Measurements from ENCODE around the gene FLNB.

Gene FLNB

DNA sequence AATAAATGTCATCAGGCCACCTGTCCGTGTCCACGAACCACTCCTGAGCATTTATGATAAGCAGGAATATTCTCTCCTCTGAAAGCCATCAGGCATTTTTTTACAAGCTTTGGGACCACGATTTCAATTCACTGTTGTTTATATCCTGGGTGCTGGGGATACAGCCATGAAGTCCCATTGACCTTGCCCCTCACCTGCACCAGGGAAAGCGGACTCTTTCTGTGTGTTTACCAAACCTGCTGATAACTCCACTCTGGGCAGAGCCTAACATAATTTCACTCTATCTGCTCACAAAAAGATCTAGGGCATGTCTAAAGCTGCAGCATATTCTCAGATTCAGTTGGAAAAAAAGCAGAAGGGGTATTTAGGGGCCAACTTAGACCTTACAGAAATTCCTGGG is 197.8 kb downstream of the FLNB start (continued):
- no peak for TF ChIP-seq ZNF473 (tag by site-specific recombination; IDR thresholded peaks at IDR 0.05)
- TF ChIP-seq, protein P1, sequence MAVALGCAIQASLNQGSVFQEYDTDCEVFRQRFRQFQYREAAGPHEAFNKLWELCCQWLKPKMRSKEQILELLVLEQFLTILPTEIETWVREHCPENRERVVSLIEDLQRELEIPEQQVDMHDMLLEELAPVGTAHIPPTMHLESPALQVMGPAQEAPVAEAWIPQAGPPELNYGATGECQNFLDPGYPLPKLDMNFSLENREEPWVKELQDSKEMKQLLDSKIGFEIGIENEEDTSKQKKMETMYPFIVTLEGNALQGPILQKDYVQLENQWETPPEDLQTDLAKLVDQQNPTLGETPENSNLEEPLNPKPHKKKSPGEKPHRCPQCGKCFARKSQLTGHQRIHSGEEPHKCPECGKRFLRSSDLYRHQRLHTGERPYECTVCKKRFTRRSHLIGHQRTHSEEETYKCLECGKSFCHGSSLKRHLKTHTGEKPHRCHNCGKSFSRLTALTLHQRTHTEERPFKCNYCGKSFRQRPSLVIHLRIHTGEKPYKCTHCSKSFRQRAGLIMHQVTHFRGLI (tag by site-specific recombination; IDR thresholded peaks at IDR 0.05): no peak
- TF ChIP-seq, protein P2, sequence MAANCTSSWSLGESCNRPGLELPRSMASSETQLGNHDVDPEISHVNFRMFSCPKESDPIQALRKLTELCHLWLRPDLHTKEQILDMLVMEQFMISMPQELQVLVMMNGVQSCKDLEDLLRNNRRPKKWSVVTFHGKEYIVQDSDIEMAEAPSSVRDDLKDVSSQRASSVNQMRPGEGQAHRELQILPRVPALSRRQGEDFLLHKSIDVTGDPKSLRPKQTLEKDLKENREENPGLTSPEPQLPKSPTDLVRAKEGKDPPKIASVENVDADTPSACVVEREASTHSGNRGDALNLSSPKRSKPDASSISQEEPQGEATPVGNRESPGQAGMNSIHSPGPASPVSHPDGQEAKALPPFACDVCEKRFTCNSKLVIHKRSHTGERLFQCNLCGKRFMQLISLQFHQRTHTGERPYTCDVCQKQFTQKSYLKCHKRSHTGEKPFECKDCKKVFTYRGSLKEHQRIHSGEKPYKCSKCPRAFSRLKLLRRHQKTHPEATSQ (tag by site-specific recombination; IDR thresholded peaks at IDR 0.05): no peak
- TF ChIP-seq, protein P3, sequence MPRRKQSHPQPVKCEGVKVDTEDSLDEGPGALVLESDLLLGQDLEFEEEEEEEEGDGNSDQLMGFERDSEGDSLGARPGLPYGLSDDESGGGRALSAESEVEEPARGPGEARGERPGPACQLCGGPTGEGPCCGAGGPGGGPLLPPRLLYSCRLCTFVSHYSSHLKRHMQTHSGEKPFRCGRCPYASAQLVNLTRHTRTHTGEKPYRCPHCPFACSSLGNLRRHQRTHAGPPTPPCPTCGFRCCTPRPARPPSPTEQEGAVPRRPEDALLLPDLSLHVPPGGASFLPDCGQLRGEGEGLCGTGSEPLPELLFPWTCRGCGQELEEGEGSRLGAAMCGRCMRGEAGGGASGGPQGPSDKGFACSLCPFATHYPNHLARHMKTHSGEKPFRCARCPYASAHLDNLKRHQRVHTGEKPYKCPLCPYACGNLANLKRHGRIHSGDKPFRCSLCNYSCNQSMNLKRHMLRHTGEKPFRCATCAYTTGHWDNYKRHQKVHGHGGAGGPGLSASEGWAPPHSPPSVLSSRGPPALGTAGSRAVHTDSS (tag by site-specific recombination; IDR thresholded peaks at IDR 0.05): no peak
- TF ChIP-seq, protein P4, sequence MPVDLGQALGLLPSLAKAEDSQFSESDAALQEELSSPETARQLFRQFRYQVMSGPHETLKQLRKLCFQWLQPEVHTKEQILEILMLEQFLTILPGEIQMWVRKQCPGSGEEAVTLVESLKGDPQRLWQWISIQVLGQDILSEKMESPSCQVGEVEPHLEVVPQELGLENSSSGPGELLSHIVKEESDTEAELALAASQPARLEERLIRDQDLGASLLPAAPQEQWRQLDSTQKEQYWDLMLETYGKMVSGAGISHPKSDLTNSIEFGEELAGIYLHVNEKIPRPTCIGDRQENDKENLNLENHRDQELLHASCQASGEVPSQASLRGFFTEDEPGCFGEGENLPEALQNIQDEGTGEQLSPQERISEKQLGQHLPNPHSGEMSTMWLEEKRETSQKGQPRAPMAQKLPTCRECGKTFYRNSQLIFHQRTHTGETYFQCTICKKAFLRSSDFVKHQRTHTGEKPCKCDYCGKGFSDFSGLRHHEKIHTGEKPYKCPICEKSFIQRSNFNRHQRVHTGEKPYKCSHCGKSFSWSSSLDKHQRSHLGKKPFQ (tag by site-specific recombination; IDR thresholded peaks at IDR 0.05): no peak
- TF ChIP-seq, protein P5, sequence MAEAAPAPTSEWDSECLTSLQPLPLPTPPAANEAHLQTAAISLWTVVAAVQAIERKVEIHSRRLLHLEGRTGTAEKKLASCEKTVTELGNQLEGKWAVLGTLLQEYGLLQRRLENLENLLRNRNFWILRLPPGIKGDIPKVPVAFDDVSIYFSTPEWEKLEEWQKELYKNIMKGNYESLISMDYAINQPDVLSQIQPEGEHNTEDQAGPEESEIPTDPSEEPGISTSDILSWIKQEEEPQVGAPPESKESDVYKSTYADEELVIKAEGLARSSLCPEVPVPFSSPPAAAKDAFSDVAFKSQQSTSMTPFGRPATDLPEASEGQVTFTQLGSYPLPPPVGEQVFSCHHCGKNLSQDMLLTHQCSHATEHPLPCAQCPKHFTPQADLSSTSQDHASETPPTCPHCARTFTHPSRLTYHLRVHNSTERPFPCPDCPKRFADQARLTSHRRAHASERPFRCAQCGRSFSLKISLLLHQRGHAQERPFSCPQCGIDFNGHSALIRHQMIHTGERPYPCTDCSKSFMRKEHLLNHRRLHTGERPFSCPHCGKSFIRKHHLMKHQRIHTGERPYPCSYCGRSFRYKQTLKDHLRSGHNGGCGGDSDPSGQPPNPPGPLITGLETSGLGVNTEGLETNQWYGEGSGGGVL (tag by site-specific recombination; IDR thresholded peaks at IDR 0.05): no peak

DNA sequence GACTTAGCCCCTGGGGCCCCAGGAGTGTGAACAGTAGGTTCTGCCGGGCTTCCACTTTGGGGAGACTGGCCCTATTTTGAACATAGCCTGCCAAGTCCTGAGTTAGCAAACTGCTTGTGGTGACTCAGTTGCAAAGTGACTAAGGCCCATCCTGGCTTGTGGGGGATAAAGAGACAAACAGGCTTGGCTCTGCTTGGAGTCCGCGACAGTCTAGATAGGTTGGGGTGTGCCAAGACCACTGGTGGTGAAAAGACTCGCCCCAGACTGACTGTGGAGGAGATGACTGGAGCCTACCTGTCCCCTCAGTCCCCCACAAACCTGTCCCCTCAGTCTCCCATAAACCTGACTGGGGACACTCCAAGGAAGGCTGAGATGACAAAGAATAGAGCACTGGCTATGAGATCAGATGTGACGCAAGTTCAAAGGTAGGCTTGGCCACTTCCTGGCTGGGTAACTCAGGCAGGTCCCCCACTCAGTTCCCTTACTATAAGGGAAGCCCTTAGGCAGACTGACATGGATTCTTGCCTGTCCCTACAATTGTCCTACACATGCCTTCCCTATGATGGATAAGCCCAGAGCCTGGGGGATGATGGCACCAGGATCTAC is 198.3 kb downstream of the FLNB start:
- H3K4me1 ChIP-seq (ENCODE audit: control insufficient read depth, insufficient read depth, low read length): no peaks in the 10 kb centered on the region
- POLR2A ChIA-PET: no interaction called here
- TF ChIP-seq, protein P6, sequence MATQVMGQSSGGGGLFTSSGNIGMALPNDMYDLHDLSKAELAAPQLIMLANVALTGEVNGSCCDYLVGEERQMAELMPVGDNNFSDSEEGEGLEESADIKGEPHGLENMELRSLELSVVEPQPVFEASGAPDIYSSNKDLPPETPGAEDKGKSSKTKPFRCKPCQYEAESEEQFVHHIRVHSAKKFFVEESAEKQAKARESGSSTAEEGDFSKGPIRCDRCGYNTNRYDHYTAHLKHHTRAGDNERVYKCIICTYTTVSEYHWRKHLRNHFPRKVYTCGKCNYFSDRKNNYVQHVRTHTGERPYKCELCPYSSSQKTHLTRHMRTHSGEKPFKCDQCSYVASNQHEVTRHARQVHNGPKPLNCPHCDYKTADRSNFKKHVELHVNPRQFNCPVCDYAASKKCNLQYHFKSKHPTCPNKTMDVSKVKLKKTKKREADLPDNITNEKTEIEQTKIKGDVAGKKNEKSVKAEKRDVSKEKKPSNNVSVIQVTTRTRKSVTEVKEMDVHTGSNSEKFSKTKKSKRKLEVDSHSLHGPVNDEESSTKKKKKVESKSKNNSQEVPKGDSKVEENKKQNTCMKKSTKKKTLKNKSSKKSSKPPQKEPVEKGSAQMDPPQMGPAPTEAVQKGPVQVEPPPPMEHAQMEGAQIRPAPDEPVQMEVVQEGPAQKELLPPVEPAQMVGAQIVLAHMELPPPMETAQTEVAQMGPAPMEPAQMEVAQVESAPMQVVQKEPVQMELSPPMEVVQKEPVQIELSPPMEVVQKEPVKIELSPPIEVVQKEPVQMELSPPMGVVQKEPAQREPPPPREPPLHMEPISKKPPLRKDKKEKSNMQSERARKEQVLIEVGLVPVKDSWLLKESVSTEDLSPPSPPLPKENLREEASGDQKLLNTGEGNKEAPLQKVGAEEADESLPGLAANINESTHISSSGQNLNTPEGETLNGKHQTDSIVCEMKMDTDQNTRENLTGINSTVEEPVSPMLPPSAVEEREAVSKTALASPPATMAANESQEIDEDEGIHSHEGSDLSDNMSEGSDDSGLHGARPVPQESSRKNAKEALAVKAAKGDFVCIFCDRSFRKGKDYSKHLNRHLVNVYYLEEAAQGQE (tag by site-specific recombination; IDR thresholded peaks at IDR 0.05): no peak
- no peak for TF ChIP-seq ZNF549 (tag by site-specific recombination; IDR thresholded peaks at IDR 0.05)
- TF ChIP-seq ZNF433 (tag by site-specific recombination; IDR thresholded peaks at IDR 0.05; ENCODE audit: low read depth): no peak
- TF ChIP-seq ZNF48 (tag by site-specific recombination; IDR thresholded peaks at IDR 0.05): no peak
- no peak for TF ChIP-seq ZNF596 (tag by site-specific recombination; IDR thresholded peaks at IDR 0.05)
- TF ChIP-seq HOXA7 (CRISPR knock-in tag; IDR thresholded peaks at IDR 0.05; ENCODE audit: borderline replicate concordance): no peak
- TF ChIP-seq ZNF146 (tag by site-specific recombination; IDR thresholded peaks at IDR 0.05): no peak
- TF ChIP-seq ZNF571 (tag by site-specific recombination; IDR thresholded peaks at IDR 0.05): no peak
- H3K36me3 ChIP-seq (ENCODE audit: control insufficient read depth in 2 of 2, insufficient read depth in 1 of 2, low read length in 2 of 2): no peaks in the 10 kb centered on the region
- H3K9me3 ChIP-seq (ENCODE audit: control insufficient read depth, insufficient read depth, low read depth, low read length): no peaks in the 10 kb centered on the region
- CTCF ChIA-PET: interaction anchor here (0.6 to 0.7 kb wide), 2 partner anchors 11 to 62 kb away, joined by 3 to 4 read pairs; no protein-coding TSS in a partner anchor
- no peak overlapping the region for H3K27ac ChIP-seq (ENCODE audit: extremely low read depth, low read depth, low read length)
- no peak overlapping the region for H3K4me3 ChIP-seq (ENCODE audit: low read depth, low read length)

Data from HEK293 (cell line).